ENCODE data around the gene MZB1. TPM values are rescaled to one million over a fixed set of nuclear protein-coding genes. Genes with fewer than 3 reads are reported as not detected.
A peak's percentile ranks its signal among the peaks of the same experiment; 100 is the strongest.

The MZB1 gene
- total and polyA plus RNA-seq, 4 donors, result 1.8 to 23.7 (median 1.8) TPM

DNA sequence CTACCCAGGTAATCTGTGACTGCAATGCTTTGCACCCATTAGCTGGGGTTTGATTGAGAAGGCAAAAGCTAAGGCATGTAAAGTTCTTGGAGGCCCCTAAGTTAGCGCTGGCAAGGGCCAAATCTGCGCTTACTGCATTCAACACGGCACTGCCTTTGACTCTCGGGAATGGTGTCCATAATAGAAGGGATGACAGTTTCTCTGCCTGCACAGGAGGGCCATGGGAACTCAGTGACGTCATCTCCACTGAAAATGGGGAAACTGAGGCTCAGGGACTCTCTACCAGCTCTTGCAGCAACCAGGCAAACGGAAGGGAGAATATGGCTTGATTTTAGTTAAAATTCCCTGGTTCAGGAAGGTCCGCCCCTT is 13.7 kb upstream of the MZB1 start:
- no peaks in the 10 kb centered on the region for H3K36me3 ChIP-seq (ENCODE audit: control insufficient read depth in 4 of 4, insufficient read depth in 3 of 4, low read depth in 1 of 4, low read length in 3 of 4)
- peak overlapping the region; percentile 40 to 89 (median 74) for H3K4me3 ChIP-seq (ENCODE audit: low read depth in 1 of 3, low read length in 3 of 3)
- TF ChIP-seq, protein P1, sequence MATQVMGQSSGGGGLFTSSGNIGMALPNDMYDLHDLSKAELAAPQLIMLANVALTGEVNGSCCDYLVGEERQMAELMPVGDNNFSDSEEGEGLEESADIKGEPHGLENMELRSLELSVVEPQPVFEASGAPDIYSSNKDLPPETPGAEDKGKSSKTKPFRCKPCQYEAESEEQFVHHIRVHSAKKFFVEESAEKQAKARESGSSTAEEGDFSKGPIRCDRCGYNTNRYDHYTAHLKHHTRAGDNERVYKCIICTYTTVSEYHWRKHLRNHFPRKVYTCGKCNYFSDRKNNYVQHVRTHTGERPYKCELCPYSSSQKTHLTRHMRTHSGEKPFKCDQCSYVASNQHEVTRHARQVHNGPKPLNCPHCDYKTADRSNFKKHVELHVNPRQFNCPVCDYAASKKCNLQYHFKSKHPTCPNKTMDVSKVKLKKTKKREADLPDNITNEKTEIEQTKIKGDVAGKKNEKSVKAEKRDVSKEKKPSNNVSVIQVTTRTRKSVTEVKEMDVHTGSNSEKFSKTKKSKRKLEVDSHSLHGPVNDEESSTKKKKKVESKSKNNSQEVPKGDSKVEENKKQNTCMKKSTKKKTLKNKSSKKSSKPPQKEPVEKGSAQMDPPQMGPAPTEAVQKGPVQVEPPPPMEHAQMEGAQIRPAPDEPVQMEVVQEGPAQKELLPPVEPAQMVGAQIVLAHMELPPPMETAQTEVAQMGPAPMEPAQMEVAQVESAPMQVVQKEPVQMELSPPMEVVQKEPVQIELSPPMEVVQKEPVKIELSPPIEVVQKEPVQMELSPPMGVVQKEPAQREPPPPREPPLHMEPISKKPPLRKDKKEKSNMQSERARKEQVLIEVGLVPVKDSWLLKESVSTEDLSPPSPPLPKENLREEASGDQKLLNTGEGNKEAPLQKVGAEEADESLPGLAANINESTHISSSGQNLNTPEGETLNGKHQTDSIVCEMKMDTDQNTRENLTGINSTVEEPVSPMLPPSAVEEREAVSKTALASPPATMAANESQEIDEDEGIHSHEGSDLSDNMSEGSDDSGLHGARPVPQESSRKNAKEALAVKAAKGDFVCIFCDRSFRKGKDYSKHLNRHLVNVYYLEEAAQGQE (IDR thresholded peaks at IDR 0.05), result no peak
- TF ChIP-seq GABPA (IDR thresholded peaks at IDR 0.05 in 1 of 2, conservative IDR thresholded peaks at IDR 0.05 in 1 of 2), result no peak
- TF ChIP-seq, protein P2, sequence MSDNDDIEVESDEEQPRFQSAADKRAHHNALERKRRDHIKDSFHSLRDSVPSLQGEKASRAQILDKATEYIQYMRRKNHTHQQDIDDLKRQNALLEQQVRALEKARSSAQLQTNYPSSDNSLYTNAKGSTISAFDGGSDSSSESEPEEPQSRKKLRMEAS (IDR thresholded peaks at IDR 0.05), result no peak
- no peak for TF ChIP-seq NR2F2 (IDR thresholded peaks at IDR 0.05)
- TF ChIP-seq, protein P3, sequence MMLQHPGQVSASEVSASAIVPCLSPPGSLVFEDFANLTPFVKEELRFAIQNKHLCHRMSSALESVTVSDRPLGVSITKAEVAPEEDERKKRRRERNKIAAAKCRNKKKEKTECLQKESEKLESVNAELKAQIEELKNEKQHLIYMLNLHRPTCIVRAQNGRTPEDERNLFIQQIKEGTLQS (IDR thresholded peaks at IDR 0.05), result no peak
- TF ChIP-seq EGR1 (IDR thresholded peaks at IDR 0.05; ENCODE audit: low read depth in 2 of 2), result no peak
- no peak for TF ChIP-seq HNF4G (IDR thresholded peaks at IDR 0.05)
- no peak for TF ChIP-seq RXRA (IDR thresholded peaks at IDR 0.05)
- no peak for TF ChIP-seq HNF4A (conservative IDR thresholded peaks at IDR 0.05)
- TF ChIP-seq YY1 (IDR thresholded peaks at IDR 0.05), result no peak
- TF ChIP-seq, protein P4, sequence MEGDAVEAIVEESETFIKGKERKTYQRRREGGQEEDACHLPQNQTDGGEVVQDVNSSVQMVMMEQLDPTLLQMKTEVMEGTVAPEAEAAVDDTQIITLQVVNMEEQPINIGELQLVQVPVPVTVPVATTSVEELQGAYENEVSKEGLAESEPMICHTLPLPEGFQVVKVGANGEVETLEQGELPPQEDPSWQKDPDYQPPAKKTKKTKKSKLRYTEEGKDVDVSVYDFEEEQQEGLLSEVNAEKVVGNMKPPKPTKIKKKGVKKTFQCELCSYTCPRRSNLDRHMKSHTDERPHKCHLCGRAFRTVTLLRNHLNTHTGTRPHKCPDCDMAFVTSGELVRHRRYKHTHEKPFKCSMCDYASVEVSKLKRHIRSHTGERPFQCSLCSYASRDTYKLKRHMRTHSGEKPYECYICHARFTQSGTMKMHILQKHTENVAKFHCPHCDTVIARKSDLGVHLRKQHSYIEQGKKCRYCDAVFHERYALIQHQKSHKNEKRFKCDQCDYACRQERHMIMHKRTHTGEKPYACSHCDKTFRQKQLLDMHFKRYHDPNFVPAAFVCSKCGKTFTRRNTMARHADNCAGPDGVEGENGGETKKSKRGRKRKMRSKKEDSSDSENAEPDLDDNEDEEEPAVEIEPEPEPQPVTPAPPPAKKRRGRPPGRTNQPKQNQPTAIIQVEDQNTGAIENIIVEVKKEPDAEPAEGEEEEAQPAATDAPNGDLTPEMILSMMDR (IDR thresholded peaks at IDR 0.05; ENCODE audit: low read depth, low read length, missing input control), result no peak
- no peak for TF ChIP-seq FOXA2 (IDR thresholded peaks at IDR 0.05)
- TF ChIP-seq SP1 (IDR thresholded peaks at IDR 0.05), result no peak
- TF ChIP-seq, protein P5, sequence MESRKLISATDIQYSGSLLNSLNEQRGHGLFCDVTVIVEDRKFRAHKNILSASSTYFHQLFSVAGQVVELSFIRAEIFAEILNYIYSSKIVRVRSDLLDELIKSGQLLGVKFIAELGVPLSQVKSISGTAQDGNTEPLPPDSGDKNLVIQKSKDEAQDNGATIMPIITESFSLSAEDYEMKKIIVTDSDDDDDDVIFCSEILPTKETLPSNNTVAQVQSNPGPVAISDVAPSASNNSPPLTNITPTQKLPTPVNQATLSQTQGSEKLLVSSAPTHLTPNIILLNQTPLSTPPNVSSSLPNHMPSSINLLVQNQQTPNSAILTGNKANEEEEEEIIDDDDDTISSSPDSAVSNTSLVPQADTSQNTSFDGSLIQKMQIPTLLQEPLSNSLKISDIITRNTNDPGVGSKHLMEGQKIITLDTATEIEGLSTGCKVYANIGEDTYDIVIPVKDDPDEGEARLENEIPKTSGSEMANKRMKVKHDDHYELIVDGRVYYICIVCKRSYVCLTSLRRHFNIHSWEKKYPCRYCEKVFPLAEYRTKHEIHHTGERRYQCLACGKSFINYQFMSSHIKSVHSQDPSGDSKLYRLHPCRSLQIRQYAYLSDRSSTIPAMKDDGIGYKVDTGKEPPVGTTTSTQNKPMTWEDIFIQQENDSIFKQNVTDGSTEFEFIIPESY (IDR thresholded peaks at IDR 0.05), result no peak
- no peak for TF ChIP-seq TAF1 (conservative IDR thresholded peaks at IDR 0.05)
- peak overlapping the region in 1 of 2 donors; percentile 56 for H3K9ac ChIP-seq (ENCODE audit: low read depth in 1 of 2, low read length in 2 of 2)
- no peaks in the 10 kb centered on the region for H3K27me3 ChIP-seq (ENCODE audit: control insufficient read depth in 4 of 4, insufficient read depth in 4 of 4, low read length in 3 of 4)
- peak overlapping the region; percentile 92 to 95 for H3K27ac ChIP-seq (ENCODE audit: low read depth in 1 of 2, low read length in 2 of 2)
- WGBS, result 37% methylated on average over 7 of the region's 7 CpGs
- no peaks in the 10 kb centered on the region for H3K9me3 ChIP-seq (ENCODE audit: control insufficient read depth in 4 of 4, low read length in 3 of 4)
- DNase-seq (ENCODE audit: low spot score), result no peak
- H3K4me1 ChIP-seq (ENCODE audit: control insufficient read depth in 4 of 4, insufficient read depth in 4 of 4, low read length in 3 of 4), result peaks cover 0 to 11% (median 8%) of the 10 kb centered on the region in 4 donors

DNA sequence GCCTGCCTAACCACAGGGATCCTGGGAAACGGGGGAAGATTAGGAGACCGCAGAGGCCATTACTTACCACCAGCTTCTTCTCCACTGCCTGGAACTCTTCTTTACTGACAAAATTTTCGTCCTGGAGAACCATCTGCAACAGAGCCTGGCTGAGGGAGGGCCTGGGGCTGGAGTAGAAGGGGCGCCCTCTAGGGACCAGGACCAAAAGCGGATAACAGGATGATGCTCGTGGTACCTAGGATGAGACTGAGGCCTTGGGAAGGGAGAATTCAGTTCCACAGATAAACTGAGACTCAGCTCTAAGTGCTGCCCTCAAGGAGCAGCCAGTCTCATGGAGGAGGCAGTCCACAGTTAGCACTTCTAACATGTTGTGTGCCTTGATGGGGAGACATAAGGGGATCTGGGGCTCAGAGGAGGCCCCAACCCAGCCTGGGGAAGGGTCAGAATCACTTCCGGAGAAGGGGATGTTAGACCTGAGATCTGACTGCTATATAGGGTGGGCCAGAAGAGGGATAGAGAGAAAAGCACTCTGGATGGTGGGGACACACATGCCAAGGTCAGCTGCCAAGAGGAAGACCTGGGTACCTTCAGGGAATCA is 12.9 kb upstream of the MZB1 start:
- Histone ChIP-seq H3K27me3 (ENCODE audit: control insufficient read depth in 4 of 4, insufficient read depth in 4 of 4, low read length in 3 of 4) (no peaks in the 10 kb centered on the region), H3K27ac (ENCODE audit: low read depth in 1 of 2, low read length in 2 of 2) (no peak overlapping the region), H3K4me3 (ENCODE audit: low read depth in 1 of 3, low read length in 3 of 3) (no peak overlapping the region), H3K4me1 (ENCODE audit: control insufficient read depth in 4 of 4, insufficient read depth in 4 of 4, low read length in 3 of 4) (peaks cover 0 to 11% (median 8%) of the 10 kb centered on the region in 4 donors), H3K36me3 (ENCODE audit: control insufficient read depth in 4 of 4, insufficient read depth in 3 of 4, low read depth in 1 of 4, low read length in 3 of 4) (no peaks in the 10 kb centered on the region), H3K9ac (ENCODE audit: low read depth in 1 of 2, low read length in 2 of 2) (no peak overlapping the region), H3K9me3 (ENCODE audit: control insufficient read depth in 4 of 4, low read length in 3 of 4) (no peaks in the 10 kb centered on the region)
- TF ChIP-seq GABPA (IDR thresholded peaks at IDR 0.05 in 1 of 2, conservative IDR thresholded peaks at IDR 0.05 in 1 of 2), result no peak
- TF ChIP-seq, protein P2 (IDR thresholded peaks at IDR 0.05), result no peak
- TF ChIP-seq, protein P4 (IDR thresholded peaks at IDR 0.05; ENCODE audit: low read depth, low read length, missing input control), result peak; percentile 34
- no peak for TF ChIP-seq FOXA1 (IDR thresholded peaks at IDR 0.05)
- TF ChIP-seq EGR1 (IDR thresholded peaks at IDR 0.05; ENCODE audit: low read depth in 2 of 2), result no peak
- no peak for TF ChIP-seq YY1 (IDR thresholded peaks at IDR 0.05)
- no peak for TF ChIP-seq NR2F2 (IDR thresholded peaks at IDR 0.05)
- TF ChIP-seq RAD21 (IDR thresholded peaks at IDR 0.05), result peak; percentile 52 to 69
- TF ChIP-seq TAF1 (conservative IDR thresholded peaks at IDR 0.05), result no peak
- TF ChIP-seq HNF4A (conservative IDR thresholded peaks at IDR 0.05), result no peak
- TF ChIP-seq SP1 (IDR thresholded peaks at IDR 0.05), result no peak
- no peak for TF ChIP-seq RXRA (IDR thresholded peaks at IDR 0.05)
- TF ChIP-seq FOXA2 (IDR thresholded peaks at IDR 0.05), result no peak
- no peak for TF ChIP-seq JUND (IDR thresholded peaks at IDR 0.05)
- TF ChIP-seq, protein P3 (IDR thresholded peaks at IDR 0.05), result no peak
- peak; percentile 60 for DNase-seq (ENCODE audit: low spot score)
- 72% methylated on average over 7 of the region's 7 CpGs for WGBS
